Activated CD8-positive, alpha-beta T cell treated with anti-CD3 and anti-CD28 coated beads, Interleukin-2, amount 10 ng/mL, durations not matched to agents 7 days and 5 days (primary cell): ENCODE data around the gene EDN2. TPM values are rescaled to one million over a fixed set of nuclear protein-coding genes. Genes with fewer than 3 reads are reported as not detected.

Source experiments
- ATAC-seq: fragments of 150-1000 bp; cut with Tn5 transposase; one replicate; pipeline ENCODE4 v1.10.0; 2021; ENCODE audit warnings: moderate library complexity
- CTCF ChIA-PET: fragments of 350-600 bp; sonication (Branson Sonifier 250); formaldehyde crosslinking; loops from one replicate; lab custom pipeline; 2021; ENCODE audit warnings: antibody characterized with exemption; lab: Charles Lee
- POLR2A ChIA-PET: fragments of 350-600 bp; sonication (Branson Sonifier 250); formaldehyde crosslinking; loops from one replicate; lab custom pipeline; 2021; ENCODE audit warnings: antibody characterized with exemption; lab: Charles Lee
- DNase-seq: peaks from one replicate; pipeline ENCODE4 v3.0.0-alpha.2; 2020
- H3K27ac Mint-ChIP-seq: one replicate; pipeline ENCODE4 v1.8.0; 2021; ENCODE audit warnings: mild to moderate bottlenecking, mixed read lengths
- H3K27me3 Mint-ChIP-seq: one replicate; pipeline ENCODE4 v1.8.0; 2021; ENCODE audit warnings: low read depth, mixed read lengths
- H3K36me3 Mint-ChIP-seq: one replicate; pipeline ENCODE4 v1.8.0; 2021; ENCODE audit warnings: low read depth, mixed read lengths
- H3K4me1 Mint-ChIP-seq: one replicate; pipeline ENCODE4 v1.8.0; 2021; ENCODE audit warnings: low read depth, mixed read lengths
- H3K4me3 Mint-ChIP-seq: one replicate; pipeline ENCODE4 v1.8.0; 2021; ENCODE audit warnings: mild to moderate bottlenecking, mixed read lengths
- H3K9me3 Mint-ChIP-seq: one replicate; pipeline ENCODE4 v1.8.0; 2022; ENCODE audit warnings: mixed read lengths; ENCODE audit not compliant: insufficient read depth
- total RNA-seq, 2 experiments: library from RNA; stranded (reverse); gene quantifications; one replicate each; pipeline ENCODE4 v1.2.3, GENCODE V29; 2021

EDN2 gene
- total RNA-seq, 2 experiments from 2014 or later: not detected

DNA sequence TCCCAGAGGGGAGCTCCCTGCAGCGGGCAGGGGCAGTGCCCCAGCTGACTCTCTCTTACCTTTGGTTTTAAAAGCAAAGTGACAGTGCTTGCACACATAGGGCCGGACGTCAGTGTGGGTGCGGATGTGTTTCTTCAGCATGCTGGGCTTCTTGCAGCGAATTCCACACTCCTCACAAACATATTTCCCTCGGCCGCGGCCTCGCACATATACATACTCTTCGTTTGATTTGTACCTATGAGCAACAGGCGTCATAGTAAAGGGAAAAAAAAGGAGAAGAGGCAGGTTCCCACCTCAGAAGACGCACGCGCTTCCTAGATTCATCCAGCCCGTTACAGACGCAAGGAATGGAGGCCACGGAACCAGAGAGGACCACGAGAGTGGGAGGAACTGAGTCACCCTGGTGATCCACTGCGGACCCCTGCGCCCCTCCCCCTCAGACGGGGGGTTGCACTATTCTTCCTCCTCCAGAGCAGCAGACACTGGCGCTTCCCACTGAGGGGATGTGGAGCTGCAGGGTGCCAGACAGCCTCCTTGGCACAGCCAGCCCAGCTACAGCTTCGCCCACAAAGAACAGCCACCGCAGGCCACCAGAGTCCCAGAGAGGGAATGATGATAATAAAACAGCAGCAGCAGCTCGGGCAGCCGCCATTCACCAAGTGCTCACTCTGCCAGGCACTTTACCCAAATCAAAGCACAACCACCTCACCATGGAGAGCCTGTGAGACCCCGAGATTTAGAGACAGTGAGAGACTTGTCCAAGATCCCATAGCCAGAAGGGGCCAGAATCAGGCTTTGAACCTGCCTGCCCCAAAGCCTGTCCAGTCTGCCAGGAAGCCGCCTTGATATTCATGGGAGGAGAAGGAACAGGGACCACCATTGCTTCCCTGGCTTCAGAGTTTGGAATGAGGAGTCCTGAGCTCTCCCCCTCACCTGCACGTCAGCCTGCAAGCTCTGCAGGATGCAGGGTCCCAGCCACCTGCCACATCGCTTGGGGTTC is 40.5 kb upstream of the EDN2 start:
- POLR2A ChIA-PET: no interaction called here
- no peak overlapping the region for H3K27ac Mint-ChIP-seq
- CTCF ChIA-PET: no interaction called here
- DNase-seq (no peak), ATAC-seq (no peak)
- no peaks in the 10 kb centered on the region for H3K4me1 Mint-ChIP-seq
- peaks cover 2% of the 10 kb centered on the region for H3K36me3 Mint-ChIP-seq
- H3K4me3 Mint-ChIP-seq: no peak overlapping the region
- H3K9me3 Mint-ChIP-seq: no peaks in the 10 kb centered on the region
- H3K27me3 Mint-ChIP-seq: no peaks in the 10 kb centered on the region

DNA sequence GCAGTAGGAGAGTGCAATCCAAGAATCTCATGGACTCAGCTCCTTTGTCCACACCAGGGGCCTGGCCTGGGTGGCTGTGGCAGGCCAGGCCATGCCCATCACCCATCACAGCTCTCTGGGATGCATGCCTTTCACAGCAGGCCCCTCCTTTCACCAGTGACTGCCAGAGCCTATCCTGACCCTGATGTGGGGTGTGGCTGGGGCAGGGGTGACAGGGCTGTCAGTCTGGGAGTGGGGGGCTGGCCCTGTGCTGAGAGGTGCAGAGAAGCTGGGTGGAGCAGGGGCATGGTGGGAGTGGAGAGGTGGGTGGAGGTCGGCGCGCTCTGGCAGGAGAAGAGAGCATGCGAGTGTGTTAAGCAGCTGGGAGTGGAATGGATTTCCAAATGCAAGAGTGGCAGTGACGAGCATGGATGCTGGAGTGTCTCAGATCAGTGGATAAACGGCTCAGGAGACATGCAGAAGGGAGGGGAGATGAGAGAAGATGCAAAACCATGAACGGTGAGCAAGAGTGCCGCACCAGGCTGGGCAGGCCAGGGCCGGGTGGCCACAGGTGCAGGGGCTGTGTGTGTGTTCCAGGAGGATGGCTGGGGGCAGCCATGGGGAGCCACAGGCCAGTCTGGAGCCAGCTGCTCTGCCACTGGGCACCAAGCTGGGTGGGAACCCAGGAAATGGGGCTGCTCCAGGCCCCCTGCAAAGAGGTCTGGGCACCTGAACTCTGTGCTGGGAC is 39.6 kb upstream of the EDN2 start:
- H3K4me1 Mint-ChIP-seq: no peaks in the 10 kb centered on the region
- no peak overlapping the region for H3K4me3 Mint-ChIP-seq
- CTCF ChIA-PET: no interaction called here
- POLR2A ChIA-PET: no interaction called here
- H3K36me3 Mint-ChIP-seq: no peaks in the 10 kb centered on the region
- no peaks in the 10 kb centered on the region for H3K27me3 Mint-ChIP-seq
- no peak overlapping the region for H3K27ac Mint-ChIP-seq
- no peak for DNase-seq
- no peak for ATAC-seq
- H3K9me3 Mint-ChIP-seq: no peaks in the 10 kb centered on the region

GRCh38 chr1:41523071-41523470 is 38.6 kb upstream of the EDN2 start:
- H3K4me1 Mint-ChIP-seq: no peaks in the 10 kb centered on the region
- ATAC-seq (no peak), DNase-seq (no peak)
- no peaks in the 10 kb centered on the region for H3K9me3 Mint-ChIP-seq
- no peak overlapping the region for H3K4me3 Mint-ChIP-seq
- no peaks in the 10 kb centered on the region for H3K27me3 Mint-ChIP-seq
- ChIA-PET POLR2A (no interaction called here), CTCF (no interaction called here)
- H3K36me3 Mint-ChIP-seq: no peaks in the 10 kb centered on the region
- no peak overlapping the region for H3K27ac Mint-ChIP-seq

DNA sequence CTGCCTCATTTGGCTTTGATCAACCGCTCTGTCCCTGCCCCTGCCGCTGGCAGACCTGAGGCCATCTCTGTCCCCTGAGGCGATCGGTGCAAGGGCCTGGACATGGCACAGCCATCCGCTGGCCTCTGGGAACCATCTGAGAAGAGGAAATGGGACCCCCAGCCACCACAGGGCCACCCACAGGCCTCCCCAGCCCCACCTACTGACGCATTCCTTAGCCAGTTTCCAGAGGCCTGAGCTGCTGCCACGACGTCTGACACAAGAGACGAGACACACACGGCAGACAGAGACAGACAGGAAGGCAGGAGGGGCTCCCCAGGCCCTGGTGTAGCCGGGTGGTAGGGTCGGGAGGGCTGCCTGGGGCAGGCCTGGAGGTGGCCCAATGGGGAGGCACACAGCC is 37.3 kb upstream of the EDN2 start:
- DNase-seq: no peak
- Mint-ChIP-seq H3K9me3 (no peaks in the 10 kb centered on the region), H3K4me1 (no peaks in the 10 kb centered on the region), H3K27me3 (no peaks in the 10 kb centered on the region), H3K27ac (no peak overlapping the region), H3K36me3 (no peaks in the 10 kb centered on the region), H3K4me3 (no peak overlapping the region)
- POLR2A ChIA-PET: no interaction called here
- no peak for ATAC-seq
- CTCF ChIA-PET: no interaction called here

DNA sequence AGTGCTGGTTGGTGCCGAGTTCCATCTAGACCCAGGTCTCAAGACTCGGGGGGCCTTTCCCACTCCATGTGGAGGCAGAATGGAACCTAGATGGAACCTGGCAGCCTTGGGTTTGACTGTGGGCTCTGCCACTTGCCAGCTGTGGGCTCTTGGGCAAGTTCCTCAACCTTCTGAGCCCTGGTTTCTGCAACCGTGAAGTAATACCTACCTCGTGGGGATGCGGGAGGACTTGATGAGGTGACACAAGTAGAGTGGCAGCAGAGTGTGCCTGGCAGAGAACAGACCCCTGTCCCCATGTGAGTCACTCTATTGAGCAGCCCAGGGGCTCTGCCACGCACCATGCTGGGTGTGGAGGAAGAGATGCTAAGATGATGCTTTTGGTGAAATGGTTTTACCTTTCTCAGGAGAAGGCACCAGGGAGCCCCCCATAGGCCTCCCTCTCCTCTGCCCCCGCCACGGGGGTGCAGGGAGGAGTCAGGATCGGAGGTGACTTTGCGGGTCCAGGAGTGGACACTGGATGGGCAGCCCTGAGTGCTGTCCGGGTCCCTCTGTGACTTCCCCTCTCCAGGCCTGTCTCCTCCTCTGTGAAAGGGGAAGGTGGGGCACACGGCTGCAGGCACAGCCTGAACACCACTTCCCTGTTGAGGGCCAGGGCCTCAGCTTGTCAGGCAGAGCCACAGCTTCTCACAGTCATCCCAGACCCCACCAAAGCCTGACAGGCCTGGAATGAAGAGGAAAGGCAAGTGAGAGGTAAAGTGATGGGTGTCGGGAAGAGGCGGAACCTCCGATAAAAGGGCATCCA is 36.7 kb upstream of the EDN2 start:
- ChIA-PET POLR2A (interaction anchor here (0.6 kb wide), 1 partner anchor 184 kb away, joined by 3 read pairs; no protein-coding TSS in a partner anchor), CTCF (no interaction called here)
- no peak overlapping the region for H3K27ac Mint-ChIP-seq
- ATAC-seq: no peak
- DNase-seq: no peak
- no peak overlapping the region for H3K4me3 Mint-ChIP-seq
- no peaks in the 10 kb centered on the region for H3K4me1 Mint-ChIP-seq
- H3K36me3 Mint-ChIP-seq: no peaks in the 10 kb centered on the region
- no peaks in the 10 kb centered on the region for H3K9me3 Mint-ChIP-seq
- no peaks in the 10 kb centered on the region for H3K27me3 Mint-ChIP-seq

GRCh38 chr1:41519667-41520066 is 35.2 kb upstream of the EDN2 start:
- ChIA-PET CTCF (interaction anchor here (1.0 to 1.5 kb wide), 2 partner anchors 56 to 373 kb away, joined by 3 to 4 read pairs; no protein-coding TSS in a partner anchor), POLR2A (interaction anchor here (0.6 kb wide), 1 partner anchor 36 kb away, joined by 3 read pairs; no protein-coding TSS in a partner anchor)
- DNase-seq (no peak), ATAC-seq (no peak)
- no peaks in the 10 kb centered on the region for H3K27me3 Mint-ChIP-seq
- no peaks in the 10 kb centered on the region for H3K9me3 Mint-ChIP-seq
- no peak overlapping the region for H3K4me3 Mint-ChIP-seq
- no peak overlapping the region for H3K27ac Mint-ChIP-seq
- no peaks in the 10 kb centered on the region for H3K4me1 Mint-ChIP-seq
- H3K36me3 Mint-ChIP-seq: no peaks in the 10 kb centered on the region

DNA sequence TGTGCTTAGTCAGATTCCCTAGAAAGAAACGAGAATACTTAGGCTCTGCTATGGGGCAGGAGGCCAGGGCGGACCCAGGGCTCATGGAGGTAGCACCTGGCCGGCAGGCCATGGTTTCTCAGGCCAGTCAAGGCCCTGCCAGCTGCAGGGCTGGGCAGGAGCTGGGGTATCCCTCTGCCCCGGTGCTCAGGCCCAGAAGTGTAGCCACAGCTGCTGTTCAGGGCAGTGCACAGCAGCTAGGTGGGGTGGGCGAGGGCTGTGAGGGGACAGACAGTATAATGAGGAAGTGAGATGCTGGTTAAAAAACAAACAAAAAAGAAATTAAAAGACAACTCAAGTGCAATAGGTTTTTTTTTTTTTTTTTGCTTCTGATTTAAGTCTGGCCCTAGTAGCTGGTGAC is 34.0 kb upstream of the EDN2 start:
- Mint-ChIP-seq H3K36me3 (peaks cover 2% of the 10 kb centered on the region), H3K4me1 (no peaks in the 10 kb centered on the region), H3K27ac (no peak overlapping the region), H3K4me3 (no peak overlapping the region), H3K9me3 (no peaks in the 10 kb centered on the region), H3K27me3 (no peaks in the 10 kb centered on the region)
- POLR2A ChIA-PET: no interaction called here
- DNase-seq: no peak
- ATAC-seq: no peak
- CTCF ChIA-PET: interaction anchor here (1.0 kb wide), 1 partner anchor 293 kb away, joined by 3 read pairs; no protein-coding TSS in a partner anchor

GRCh38 chr1:41517062-41517438 is 32.6 kb upstream of the EDN2 start:
- H3K4me3 Mint-ChIP-seq: no peak overlapping the region
- peaks cover 2% of the 10 kb centered on the region for H3K36me3 Mint-ChIP-seq
- ATAC-seq (no peak), DNase-seq (no peak)
- no peaks in the 10 kb centered on the region for H3K4me1 Mint-ChIP-seq
- H3K27me3 Mint-ChIP-seq: no peaks in the 10 kb centered on the region
- no peak overlapping the region for H3K27ac Mint-ChIP-seq
- H3K9me3 Mint-ChIP-seq: no peaks in the 10 kb centered on the region
- POLR2A ChIA-PET: no interaction called here
- CTCF ChIA-PET: interaction anchor here (1.1 to 2.6 kb wide), 2 partner anchors 61 to 657 kb away, joined by 4 to 17 read pairs; no protein-coding TSS in a partner anchor

GRCh38 chr1:41516168-41517061 is 31.9 kb upstream of the EDN2 start:
- ChIA-PET POLR2A (interaction anchor here (1.0 kb wide), 1 partner anchor 376 kb away, joined by 3 read pairs; no protein-coding TSS in a partner anchor), CTCF (interaction anchor here (0.8 to 2.6 kb wide), 12 partner anchors 17 to 657 kb away, joined by 3 to 17 read pairs (median 4); no protein-coding TSS in a partner anchor)
- Mint-ChIP-seq H3K4me1 (no peaks in the 10 kb centered on the region), H3K4me3 (no peak overlapping the region), H3K27ac (no peak overlapping the region), H3K27me3 (no peaks in the 10 kb centered on the region), H3K9me3 (no peaks in the 10 kb centered on the region), H3K36me3 (peaks cover 2% of the 10 kb centered on the region)
- ATAC-seq: peak; percentile 91
- peak; percentile 67 for DNase-seq

- H3K4me1 Mint-ChIP-seq: no peaks in the 10 kb centered on the region
- ChIA-PET POLR2A (interaction anchor here (1.0 kb wide), 1 partner anchor 376 kb away, joined by 3 read pairs; no protein-coding TSS in a partner anchor), CTCF (interaction anchor here (0.8 to 2.6 kb wide), 13 partner anchors 17 to 658 kb away, joined by 3 to 17 read pairs (median 4); no protein-coding TSS in a partner anchor)
- no peak overlapping the region for H3K27ac Mint-ChIP-seq
- DNase-seq (no peak), ATAC-seq (no peak)
- H3K36me3 Mint-ChIP-seq: peaks cover 4% of the 10 kb centered on the region
- no peak overlapping the region for H3K4me3 Mint-ChIP-seq
- no peaks in the 10 kb centered on the region for H3K27me3 Mint-ChIP-seq
- H3K9me3 Mint-ChIP-seq: no peaks in the 10 kb centered on the region
Observed at GRCh38 chr1:41515778-41516167, 31.3 kb upstream of the EDN2 start.
